Sigmoid colon (tissue), 7 donors: Measurements from ENCODE around the gene SLC6A12. TPM values are rescaled to one million over a fixed set of nuclear protein-coding genes. Genes with fewer than 3 reads are reported as not detected.

Experiments used
- DNase-seq: peaks from one replicate; pipeline ENCODE4 v3.0.0-alpha.2; 2019
- H3K27ac ChIP-seq, 4 donors: fragments of 200-600 bp; sonication (generic); one replicate each; pipeline ENCODE4 v1.5.1; 2016 to 2019; ENCODE audit warnings: mild to moderate bottlenecking in 1 of 4
- H3K27me3 ChIP-seq, 3 donors: fragments of 200-600 bp; sonication (generic); one replicate each; pipeline ENCODE4 v1.5.1; 2019; ENCODE audit warnings: mild to moderate bottlenecking in 1 of 3
- H3K36me3 ChIP-seq, 4 donors: fragments of 200-600 bp; sonication (generic); one replicate each; pipeline ENCODE4 v1.5.1; 2016 to 2019
- H3K4me1 ChIP-seq, 4 donors: fragments of 200-600 bp; sonication (generic); one replicate each; pipeline ENCODE4 v1.5.1; 2017 to 2019
- H3K4me3 ChIP-seq, 4 donors: fragments of 200-600 bp; sonication (generic); one replicate each; pipeline ENCODE4 v1.5.1; 2017 to 2019; ENCODE audit warnings: mild to moderate bottlenecking in 2 of 4, moderate library complexity in 1 of 4
- H3K9me3 ChIP-seq, 4 donors: fragments of 200-600 bp in 3 of 4; sonication (generic) in 3 of 4; one replicate each; pipeline versions ENCODE4 v1.5.1 to v1.6.1; 2013 to 2019
- CTCF ChIP-seq, 4 experiments: fragments of 450-650 bp in 3 of 4; fragments of 200-600 bp in 1 of 4; IDR thresholded peaks; one replicate each; pipeline ENCODE4 v1.5.1; 2016 to 2019; ENCODE audit warnings: antibody characterized with exemption in 4 of 4, mild to moderate bottlenecking in 3 of 4, moderate library complexity in 2 of 4
- EP300 ChIP-seq, 4 donors: sonication (generic); formaldehyde crosslinking; IDR thresholded peaks; one replicate each; pipeline ENCODE4 v1.6.1; 2017; ENCODE audit warnings: antibody characterized with exemption in 4 of 4
- POLR2A ChIP-seq, 2 donors: fragments of 450-650 bp; IDR thresholded peaks; one replicate each; pipeline ENCODE4 v1.6.1; 2016; ENCODE audit warnings: antibody characterized with exemption in 2 of 2, mild to moderate bottlenecking in 2 of 2, moderate library complexity in 2 of 2
- POLR2AphosphoS5 ChIP-seq, 4 donors: sonication (generic); formaldehyde crosslinking; IDR thresholded peaks; one replicate each; pipeline ENCODE4 v1.6.1; 2017; ENCODE audit warnings: antibody characterized with exemption in 4 of 4
- WGBS, 2 donors: extraction: QIAGEN DNeasy Blood & Tissue Kit; methylation state at CpG; one replicate each; pipeline ENCODE4 v1.1.7; 2013; 5-methylcytosine and 5-hydroxymethylcytosine counted together
- intact Hi-C: fragments of 100-400 bp; cut with DNase I; formaldehyde crosslinking; loops from one replicate; pipeline ENCODE4 v1.15.1; 2023
- polyA plus RNA-seq, 3 donors: library from polyadenylated mRNA; stranded (reverse); fragments of 200-250 nt; gene quantifications; one replicate each; pipeline ENCODE4 v1.2.3, GENCODE V29; 2013
- total RNA-seq, 4 donors: library from RNA; depleted of rRNA; stranded (reverse); fragments of >200 nt; gene quantifications; one replicate each; pipeline ENCODE4 v1.1.0, GENCODE V29; 2016
- donor health status: healthy with polysubstance abuse.
- donor health status: Bipolar disorder and iron deficiency.
- donor health status: healthy.

The SLC6A12 gene
- total and polyA plus RNA-seq, 7 donors = 0.28 to 4.2 (median 2.1) TPM; not detected in 2

DNA sequence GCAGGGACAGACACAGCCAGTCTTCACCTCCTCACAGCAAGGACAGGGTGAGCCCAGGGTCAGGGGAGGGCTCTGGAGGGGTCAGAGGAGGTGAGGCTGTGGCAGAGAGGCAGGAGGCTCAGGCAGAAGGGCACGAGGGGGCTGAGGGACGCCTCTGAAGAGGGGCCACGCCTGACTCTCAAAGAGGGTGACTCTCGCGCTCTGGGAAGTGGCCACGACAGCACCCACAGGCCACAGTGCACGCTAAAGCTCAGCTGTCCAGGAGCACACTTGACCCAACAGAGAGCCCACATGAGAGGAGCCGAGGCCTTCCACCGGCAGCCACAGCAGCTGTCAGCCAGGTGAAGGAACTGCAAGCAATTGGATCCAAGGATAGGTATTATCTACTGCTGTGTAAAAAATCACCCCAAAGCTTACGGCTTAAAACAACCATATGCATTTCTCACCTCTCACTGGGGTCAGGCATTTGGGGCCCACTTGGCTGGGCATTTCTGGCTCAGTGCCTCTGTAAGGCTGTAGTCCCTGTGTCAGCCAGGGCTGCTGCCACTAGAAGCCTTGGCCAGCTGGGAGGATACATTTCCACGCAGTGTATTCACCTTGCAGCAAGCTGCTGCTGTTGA lies 27.8 kb downstream of the SLC6A12 start:
- H3K9me3 ChIP-seq = no peaks in the 10 kb centered on the region
- H3K27me3 ChIP-seq = peaks cover 0 to 4% (median 0%) of the 10 kb centered on the region in 3 donors
- TF ChIP-seq POLR2AphosphoS5 (IDR thresholded peaks at IDR 0.05) (no peak), POLR2A (IDR thresholded peaks at IDR 0.05) (no peak), EP300 (IDR thresholded peaks at IDR 0.05) (no peak), CTCF (IDR thresholded peaks at IDR 0.05) (no peak)
- H3K4me1 ChIP-seq = peaks cover 0 to 13% (median 8%) of the 10 kb centered on the region in 4 donors
- H3K36me3 ChIP-seq = no peaks in the 10 kb centered on the region
- intact Hi-C loops = no loop called here
- WGBS, 2 donors = 79 to 81% methylated on average over 11 of the region's 11 CpGs
- H3K4me3 ChIP-seq = no peak overlapping the region
- H3K27ac ChIP-seq = no peak overlapping the region
- no peak for DNase-seq

GRCh38 chr12:185576-185955 lies 28.4 kb downstream of the SLC6A12 start:
- TF ChIP-seq EP300 (IDR thresholded peaks at IDR 0.05) = no peak
- no peak for TF ChIP-seq CTCF (IDR thresholded peaks at IDR 0.05)

GRCh38 chr12:184811-185575 lies 29.0 kb downstream of the SLC6A12 start:
- Histone ChIP-seq H3K4me1 (peaks cover 0 to 13% (median 8%) of the 10 kb centered on the region in 4 donors), H3K27me3 (peaks cover 0 to 4% (median 0%) of the 10 kb centered on the region in 3 donors), H3K9me3 (no peaks in the 10 kb centered on the region), H3K4me3 (no peak overlapping the region), H3K36me3 (no peaks in the 10 kb centered on the region), H3K27ac (no peak overlapping the region)
- intact Hi-C loops = no loop called here
- no peak for DNase-seq
- 67 to 69% methylated on average over 13 of the region's 13 CpGs for WGBS, 2 donors
- TF ChIP-seq CTCF (IDR thresholded peaks at IDR 0.05) (no peak), POLR2A (IDR thresholded peaks at IDR 0.05) (no peak), EP300 (IDR thresholded peaks at IDR 0.05) (no peak), POLR2AphosphoS5 (IDR thresholded peaks at IDR 0.05) (no peak)

More at GRCh38 chr12:185576-185955, 28.4 kb downstream of the SLC6A12 start:
- DNase-seq = no peak
- intact Hi-C loops = no loop called here
- peaks cover 0 to 13% (median 8%) of the 10 kb centered on the region in 4 donors for H3K4me1 ChIP-seq
- no peak overlapping the region for H3K27ac ChIP-seq
- H3K9me3 ChIP-seq = no peaks in the 10 kb centered on the region
- H3K36me3 ChIP-seq = no peaks in the 10 kb centered on the region
- H3K27me3 ChIP-seq = peaks cover 0 to 4% (median 0%) of the 10 kb centered on the region in 3 donors
- 69 to 82% methylated on average over 8 of the region's 8 CpGs for WGBS, 2 donors
- no peak overlapping the region for H3K4me3 ChIP-seq

GRCh38 chr12:182381-182892 lies 31.5 kb downstream of the SLC6A12 start:
- TF ChIP-seq CTCF (IDR thresholded peaks at IDR 0.05) (no peak), EP300 (IDR thresholded peaks at IDR 0.05) (no peak), POLR2AphosphoS5 (IDR thresholded peaks at IDR 0.05) (no peak), POLR2A (IDR thresholded peaks at IDR 0.05) (no peak)
- WGBS, 2 donors = 70 to 74% methylated on average over 10 of the region's 10 CpGs
- Histone ChIP-seq H3K9me3 (no peaks in the 10 kb centered on the region), H3K27ac (no peak overlapping the region), H3K4me1 (no peaks in the 10 kb centered on the region), H3K4me3 (no peak overlapping the region), H3K36me3 (no peaks in the 10 kb centered on the region), H3K27me3 (peaks cover 0 to 6% (median 0%) of the 10 kb centered on the region in 3 donors)
- intact Hi-C loops = no loop called here
- no peak for DNase-seq
